ENCODE data around the gene SLC24A3. TPM values are rescaled to one million over a fixed set of nuclear protein-coding genes. Genes with fewer than 3 reads are reported as not detected.

Gene SLC24A3
- total and polyA plus RNA-seq, 2 experiments from 2014 or later = 0.48 to 1.7 TPM

DNA sequence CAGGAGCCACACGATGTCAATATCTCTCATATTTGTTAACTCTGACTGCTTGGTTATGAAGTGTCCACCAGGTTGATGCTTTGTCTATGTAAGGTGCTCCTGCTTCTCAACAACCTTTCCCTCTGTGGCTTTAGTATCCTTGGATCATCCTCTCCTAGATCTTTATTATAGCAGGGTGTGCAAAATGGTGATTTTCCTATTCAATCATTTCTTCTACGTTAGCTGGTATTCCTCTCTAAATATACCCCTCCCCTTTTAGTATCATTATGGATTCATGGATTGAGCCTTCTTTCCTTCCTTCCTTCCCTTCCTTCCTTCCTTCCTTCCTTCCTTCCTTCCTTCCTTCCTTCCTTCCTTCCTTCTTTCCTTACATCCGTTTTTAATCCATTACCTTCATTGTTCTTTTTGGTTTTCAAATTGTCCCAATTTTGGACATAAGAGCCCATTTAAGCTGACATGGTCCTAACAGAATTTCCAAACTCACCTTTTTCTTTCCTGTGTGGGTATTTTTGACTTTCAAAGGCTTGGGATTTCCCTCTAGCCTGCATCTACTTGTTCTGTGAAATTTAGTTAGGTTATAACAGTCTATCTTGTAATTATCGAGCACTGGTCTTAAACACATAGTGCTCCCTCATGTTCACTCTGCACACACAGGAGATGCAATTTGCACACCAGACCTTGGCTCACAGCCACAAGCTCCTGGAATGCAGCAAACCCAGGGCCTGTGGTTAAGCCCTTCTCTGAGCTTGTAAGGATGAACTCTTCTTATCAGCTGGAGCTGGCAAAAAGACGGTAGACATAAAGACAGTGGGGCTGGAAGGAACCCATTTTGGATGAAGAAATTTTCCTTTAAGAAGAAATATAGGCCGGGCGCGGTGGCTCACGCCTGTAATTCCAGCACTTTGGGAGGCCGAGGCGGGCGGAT lies 109.9 kb downstream of the SLC24A3 start:
- Histone ChIP-seq H3K9me2 (replicated peaks; ENCODE audit: insufficient read depth) (no peaks in the 10 kb centered on the region), H3K9me3 (ENCODE audit: low read depth) (no peaks in the 10 kb centered on the region), H3K27ac (no peak overlapping the region), H3K79me2 (no peaks in the 10 kb centered on the region), H4K20me1 (ENCODE audit: insufficient read depth, poor library complexity, severe bottlenecking) (no peaks in the 10 kb centered on the region), H2AFZ (no peak overlapping the region), H3K36me3 (replicated peaks; ENCODE audit: insufficient read depth, low read depth) (no peaks in the 10 kb centered on the region), H3K4me1 (ENCODE audit: insufficient read depth) (no peaks in the 10 kb centered on the region), H3K4me2 (no peak overlapping the region), H3K4me3 (no peak overlapping the region), H3K27me3 (no peaks in the 10 kb centered on the region)
- TF ChIP-seq EZH2 (IDR thresholded peaks at IDR 0.05; ENCODE audit: borderline replicate concordance) = no peak
- TF ChIP-seq, protein P1, sequence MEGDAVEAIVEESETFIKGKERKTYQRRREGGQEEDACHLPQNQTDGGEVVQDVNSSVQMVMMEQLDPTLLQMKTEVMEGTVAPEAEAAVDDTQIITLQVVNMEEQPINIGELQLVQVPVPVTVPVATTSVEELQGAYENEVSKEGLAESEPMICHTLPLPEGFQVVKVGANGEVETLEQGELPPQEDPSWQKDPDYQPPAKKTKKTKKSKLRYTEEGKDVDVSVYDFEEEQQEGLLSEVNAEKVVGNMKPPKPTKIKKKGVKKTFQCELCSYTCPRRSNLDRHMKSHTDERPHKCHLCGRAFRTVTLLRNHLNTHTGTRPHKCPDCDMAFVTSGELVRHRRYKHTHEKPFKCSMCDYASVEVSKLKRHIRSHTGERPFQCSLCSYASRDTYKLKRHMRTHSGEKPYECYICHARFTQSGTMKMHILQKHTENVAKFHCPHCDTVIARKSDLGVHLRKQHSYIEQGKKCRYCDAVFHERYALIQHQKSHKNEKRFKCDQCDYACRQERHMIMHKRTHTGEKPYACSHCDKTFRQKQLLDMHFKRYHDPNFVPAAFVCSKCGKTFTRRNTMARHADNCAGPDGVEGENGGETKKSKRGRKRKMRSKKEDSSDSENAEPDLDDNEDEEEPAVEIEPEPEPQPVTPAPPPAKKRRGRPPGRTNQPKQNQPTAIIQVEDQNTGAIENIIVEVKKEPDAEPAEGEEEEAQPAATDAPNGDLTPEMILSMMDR (IDR thresholded peaks at IDR 0.05; ENCODE audit: poor library complexity) = no peak
- no peak for TF ChIP-seq EZH2phosphoT487 (IDR thresholded peaks at IDR 0.05; ENCODE audit: low read depth, severe bottlenecking, unreplicated experiment)
- WGBS (ENCODE audit: low lambda C conversion rate, missing lambda C conversion rate) = 91% methylated on average over 12 of the region's 12 CpGs
- DNase-seq (ENCODE audit: low spot score) = no peak

DNA sequence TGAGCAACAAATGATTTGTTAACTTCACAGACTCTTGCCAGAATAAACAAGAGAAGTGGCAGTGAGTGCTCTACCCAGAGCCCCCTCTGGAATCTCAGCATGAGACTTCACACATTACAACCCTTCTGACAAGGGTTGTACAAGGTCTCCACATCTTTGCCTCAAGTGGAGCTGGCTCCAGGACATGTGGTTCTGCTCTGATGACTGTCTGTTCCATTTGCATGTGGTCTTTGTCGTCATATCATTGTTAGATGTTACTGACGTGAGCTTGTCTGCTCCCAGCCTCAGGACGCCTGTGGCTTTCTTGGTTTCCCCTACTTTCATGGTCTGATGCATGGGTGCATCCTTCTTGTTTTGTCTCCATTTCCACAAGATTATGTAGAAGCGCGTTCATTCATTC lies 115.0 kb downstream of the SLC24A3 start:
- Histone ChIP-seq H3K9me2 (replicated peaks; ENCODE audit: insufficient read depth) (no peaks in the 10 kb centered on the region), H3K36me3 (replicated peaks; ENCODE audit: insufficient read depth, low read depth) (no peaks in the 10 kb centered on the region), H3K4me1 (ENCODE audit: insufficient read depth) (no peaks in the 10 kb centered on the region), H3K4me2 (no peak overlapping the region), H2AFZ (no peak overlapping the region), H3K9me3 (ENCODE audit: low read depth) (no peaks in the 10 kb centered on the region), H3K27me3 (no peaks in the 10 kb centered on the region), H3K79me2 (no peaks in the 10 kb centered on the region), H4K20me1 (ENCODE audit: insufficient read depth, poor library complexity, severe bottlenecking) (no peaks in the 10 kb centered on the region), H3K4me3 (no peak overlapping the region), H3K27ac (no peak overlapping the region)
- 90% methylated on average over 5 of the region's 5 CpGs for WGBS (ENCODE audit: low lambda C conversion rate, missing lambda C conversion rate)
- DNase-seq (ENCODE audit: low spot score) = no peak
- no peak for TF ChIP-seq EZH2 (IDR thresholded peaks at IDR 0.05; ENCODE audit: borderline replicate concordance)
- TF ChIP-seq, protein P1 (IDR thresholded peaks at IDR 0.05; ENCODE audit: poor library complexity) = no peak
- TF ChIP-seq EZH2phosphoT487 (IDR thresholded peaks at IDR 0.05; ENCODE audit: low read depth, severe bottlenecking, unreplicated experiment) = no peak

DNA sequence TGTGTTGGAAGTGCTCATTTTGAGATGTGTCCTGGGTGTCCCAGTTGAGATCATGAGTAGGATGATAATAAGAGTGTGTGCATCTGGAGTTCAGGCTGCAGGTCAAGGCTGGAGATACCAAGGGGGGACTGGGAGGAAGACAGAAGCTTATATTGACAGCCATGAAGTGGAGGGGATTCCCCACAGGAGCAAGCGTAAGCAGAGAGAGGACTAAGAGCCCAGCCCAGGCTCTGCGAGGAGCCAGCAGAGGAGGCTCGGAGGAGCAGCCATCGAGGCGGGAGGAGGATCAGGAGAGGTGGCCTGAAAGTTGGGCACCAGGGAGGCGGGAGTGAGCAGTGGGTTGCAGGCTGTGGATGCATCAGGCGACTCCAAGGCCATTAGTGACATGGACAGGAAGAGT lies 116.2 kb downstream of the SLC24A3 start:
- TF ChIP-seq EZH2phosphoT487 (IDR thresholded peaks at IDR 0.05; ENCODE audit: low read depth, severe bottlenecking, unreplicated experiment) = no peak
- no peak overlapping the region for H2AFZ ChIP-seq
- H3K36me3 ChIP-seq (replicated peaks; ENCODE audit: insufficient read depth, low read depth) = no peaks in the 10 kb centered on the region
- no peaks in the 10 kb centered on the region for H3K27me3 ChIP-seq
- no peaks in the 10 kb centered on the region for H4K20me1 ChIP-seq (ENCODE audit: insufficient read depth, poor library complexity, severe bottlenecking)
- H3K4me1 ChIP-seq (ENCODE audit: insufficient read depth) = no peaks in the 10 kb centered on the region
- DNase-seq (ENCODE audit: low spot score) = no peak
- no peaks in the 10 kb centered on the region for H3K9me2 ChIP-seq (replicated peaks; ENCODE audit: insufficient read depth)
- no peak overlapping the region for H3K4me3 ChIP-seq
- no peaks in the 10 kb centered on the region for H3K79me2 ChIP-seq
- H3K27ac ChIP-seq = no peak overlapping the region
- no peaks in the 10 kb centered on the region for H3K9me3 ChIP-seq (ENCODE audit: low read depth)
- H3K4me2 ChIP-seq = no peak overlapping the region
- 80% methylated on average over 7 of the region's 7 CpGs for WGBS (ENCODE audit: low lambda C conversion rate, missing lambda C conversion rate)

DNA sequence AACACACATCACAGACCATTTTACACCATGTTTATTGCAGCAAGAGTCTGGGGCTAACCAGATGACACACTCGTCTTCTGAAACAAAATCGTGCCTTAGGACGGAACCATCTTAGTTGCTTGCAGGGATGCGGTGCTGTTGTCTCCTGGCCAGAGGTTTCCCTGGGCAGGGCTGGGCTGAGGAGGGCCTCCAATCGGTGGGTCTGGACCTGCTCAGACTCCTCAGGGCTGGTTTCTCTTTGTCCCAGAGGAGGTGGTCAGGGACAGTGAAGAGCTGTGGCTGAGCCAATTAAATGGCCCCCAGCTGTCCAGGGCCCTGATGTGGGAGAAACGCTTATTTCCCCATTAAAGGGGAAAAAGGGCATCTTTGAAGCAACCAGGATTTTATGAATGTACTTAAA lies 117.6 kb downstream of the SLC24A3 start:
- WGBS (ENCODE audit: low lambda C conversion rate, missing lambda C conversion rate) = 83% methylated on average over 6 of the region's 6 CpGs
- H3K4me2 ChIP-seq = no peak overlapping the region
- no peak overlapping the region for H2AFZ ChIP-seq
- no peak overlapping the region for H3K27ac ChIP-seq
- no peak overlapping the region for H3K4me3 ChIP-seq
- H3K36me3 ChIP-seq (replicated peaks; ENCODE audit: insufficient read depth, low read depth) = no peaks in the 10 kb centered on the region
- no peaks in the 10 kb centered on the region for H3K9me3 ChIP-seq (ENCODE audit: low read depth)
- H3K9me2 ChIP-seq (replicated peaks; ENCODE audit: insufficient read depth) = no peaks in the 10 kb centered on the region
- no peak for DNase-seq (ENCODE audit: low spot score)
- no peaks in the 10 kb centered on the region for H3K27me3 ChIP-seq
- no peaks in the 10 kb centered on the region for H4K20me1 ChIP-seq (ENCODE audit: insufficient read depth, poor library complexity, severe bottlenecking)
- TF ChIP-seq EZH2phosphoT487 (IDR thresholded peaks at IDR 0.05; ENCODE audit: low read depth, severe bottlenecking, unreplicated experiment) = no peak
- TF ChIP-seq, protein P1 (IDR thresholded peaks at IDR 0.05; ENCODE audit: poor library complexity) = no peak
- TF ChIP-seq EZH2 (IDR thresholded peaks at IDR 0.05; ENCODE audit: borderline replicate concordance) = no peak
- H3K79me2 ChIP-seq = no peaks in the 10 kb centered on the region
- H3K4me1 ChIP-seq (ENCODE audit: insufficient read depth) = no peaks in the 10 kb centered on the region
